Measurements from ENCODE around the gene FCHSD2.

The FCHSD2 gene

DNA sequence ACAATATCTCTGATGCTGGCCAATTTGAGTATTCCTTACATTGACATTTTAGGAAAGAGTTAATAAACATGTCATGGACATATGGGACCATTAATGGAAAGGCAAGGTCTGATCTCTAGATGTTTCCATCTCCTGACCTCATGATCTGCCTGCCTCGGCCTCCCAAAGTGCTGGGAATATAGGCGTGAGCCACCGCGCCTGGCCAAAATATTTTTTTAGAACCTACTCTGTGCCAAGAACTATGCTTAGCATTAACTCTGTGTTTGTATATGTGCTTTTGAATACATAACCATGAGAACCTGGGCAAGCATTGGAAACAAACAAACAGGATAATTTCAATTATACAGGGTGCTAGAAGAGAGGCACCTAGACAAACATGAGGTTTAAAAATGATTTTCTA lies 204.7 kb downstream of the FCHSD2 start:
- no peak for DNase-seq (ENCODE audit: low read depth)
- TF ChIP-seq, protein P1, sequence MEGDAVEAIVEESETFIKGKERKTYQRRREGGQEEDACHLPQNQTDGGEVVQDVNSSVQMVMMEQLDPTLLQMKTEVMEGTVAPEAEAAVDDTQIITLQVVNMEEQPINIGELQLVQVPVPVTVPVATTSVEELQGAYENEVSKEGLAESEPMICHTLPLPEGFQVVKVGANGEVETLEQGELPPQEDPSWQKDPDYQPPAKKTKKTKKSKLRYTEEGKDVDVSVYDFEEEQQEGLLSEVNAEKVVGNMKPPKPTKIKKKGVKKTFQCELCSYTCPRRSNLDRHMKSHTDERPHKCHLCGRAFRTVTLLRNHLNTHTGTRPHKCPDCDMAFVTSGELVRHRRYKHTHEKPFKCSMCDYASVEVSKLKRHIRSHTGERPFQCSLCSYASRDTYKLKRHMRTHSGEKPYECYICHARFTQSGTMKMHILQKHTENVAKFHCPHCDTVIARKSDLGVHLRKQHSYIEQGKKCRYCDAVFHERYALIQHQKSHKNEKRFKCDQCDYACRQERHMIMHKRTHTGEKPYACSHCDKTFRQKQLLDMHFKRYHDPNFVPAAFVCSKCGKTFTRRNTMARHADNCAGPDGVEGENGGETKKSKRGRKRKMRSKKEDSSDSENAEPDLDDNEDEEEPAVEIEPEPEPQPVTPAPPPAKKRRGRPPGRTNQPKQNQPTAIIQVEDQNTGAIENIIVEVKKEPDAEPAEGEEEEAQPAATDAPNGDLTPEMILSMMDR (IDR thresholded peaks at IDR 0.05; ENCODE audit: low read length, missing control alignments), result no peak

DNA sequence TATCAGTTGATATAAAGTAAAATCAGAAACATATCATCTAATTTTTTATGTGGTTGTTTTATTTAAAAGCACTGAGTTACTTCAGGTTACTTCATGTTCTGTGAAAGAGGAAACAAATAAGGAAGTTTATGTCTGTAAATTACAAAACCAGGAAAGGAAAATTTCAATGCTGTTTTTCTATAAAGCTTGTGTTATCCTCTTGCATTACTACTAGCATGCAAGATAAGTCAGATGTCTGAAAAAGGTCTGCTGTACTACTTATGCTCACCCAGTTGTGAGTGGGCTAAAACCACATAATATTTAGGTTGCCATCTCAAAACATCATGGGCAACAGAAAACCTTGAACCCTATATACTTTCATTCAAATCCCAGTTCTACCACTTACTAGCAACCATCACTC lies 206.4 kb downstream of the FCHSD2 start:
- no peak overlapping the region for H3K4me3 ChIP-seq (replicated peaks; ENCODE audit: low read depth, low read length)
- TF ChIP-seq, protein P1 (IDR thresholded peaks at IDR 0.05; ENCODE audit: low read length, missing control alignments), result no peak
- DNase-seq (ENCODE audit: low read depth), result no peak

More for the DNA sequence above, 204.7 kb downstream of the FCHSD2 start:
- no peak overlapping the region for H3K4me3 ChIP-seq (replicated peaks; ENCODE audit: low read depth, low read length)

DNA sequence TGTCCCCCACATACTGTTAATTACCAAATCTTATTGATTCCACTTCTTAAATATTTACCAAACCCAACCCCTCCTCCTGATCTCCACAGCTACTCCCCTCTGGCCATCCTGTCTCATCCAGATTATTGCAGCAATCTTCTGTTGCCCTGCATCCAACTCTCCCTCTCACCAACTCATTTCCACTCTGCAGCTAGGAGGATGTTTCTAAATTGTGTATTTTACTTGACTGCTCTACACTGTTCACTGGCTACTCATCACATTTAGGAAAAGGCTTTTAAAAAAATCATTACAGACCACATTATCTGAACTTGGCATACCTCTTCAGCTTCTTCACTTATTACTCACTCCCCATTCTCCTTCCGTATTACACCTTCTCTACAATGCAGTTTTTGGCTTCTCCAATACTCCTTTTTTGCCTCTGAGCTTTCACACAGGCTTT lies 210.0 kb downstream of the FCHSD2 start:
- no peak overlapping the region for H3K4me3 ChIP-seq (replicated peaks; ENCODE audit: low read depth, low read length)
- peak; percentile 57 for DNase-seq (ENCODE audit: low read depth)
- TF ChIP-seq, protein P1 (IDR thresholded peaks at IDR 0.05; ENCODE audit: low read length, missing control alignments), result no peak

DNA sequence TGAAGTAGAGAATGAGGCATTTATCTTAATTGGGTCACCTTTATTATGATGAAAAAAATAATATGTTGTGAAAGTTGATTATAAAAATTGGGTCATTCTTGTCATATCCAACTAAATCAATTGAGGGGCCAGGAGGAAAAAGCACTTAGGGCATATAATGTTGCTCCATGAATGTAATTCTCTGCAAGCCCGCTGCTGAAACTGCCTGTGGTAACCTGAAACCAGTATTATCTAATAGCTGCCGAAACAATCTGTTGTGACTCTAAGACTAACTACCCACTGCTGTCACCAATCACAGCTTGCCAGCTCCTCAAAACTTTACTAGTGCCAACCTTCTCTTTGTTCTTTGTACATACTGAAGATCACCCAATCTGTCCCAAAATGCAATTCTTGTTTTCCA lies 212.1 kb downstream of the FCHSD2 start:
- H3K4me3 ChIP-seq (replicated peaks; ENCODE audit: low read depth, low read length), result no peak overlapping the region
- DNase-seq (ENCODE audit: low read depth), result peak; percentile 55
- TF ChIP-seq, protein P1 (IDR thresholded peaks at IDR 0.05; ENCODE audit: low read length, missing control alignments), result no peak

DNA sequence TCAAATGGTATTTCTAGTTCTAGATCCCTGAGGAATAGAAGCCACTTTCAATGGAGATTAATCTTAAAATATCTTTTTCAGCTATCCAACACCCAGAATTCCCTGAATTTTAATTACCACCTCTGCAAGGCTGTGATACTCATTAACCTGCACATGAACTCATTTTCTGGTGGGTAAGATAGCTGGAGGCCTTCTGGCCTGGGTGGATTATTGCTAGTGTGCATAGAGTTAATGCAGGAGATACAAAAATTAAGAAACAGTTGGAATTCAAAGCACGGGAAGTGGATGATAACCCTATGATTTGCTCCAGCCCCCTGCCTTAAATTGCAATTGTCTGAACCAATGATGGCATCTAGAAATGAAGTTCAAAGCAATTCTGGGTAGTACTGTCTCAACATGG lies 212.9 kb downstream of the FCHSD2 start:
- H3K4me3 ChIP-seq (replicated peaks; ENCODE audit: low read depth, low read length), result no peak overlapping the region
- no peak for DNase-seq (ENCODE audit: low read depth)
- TF ChIP-seq, protein P1 (IDR thresholded peaks at IDR 0.05; ENCODE audit: low read length, missing control alignments), result no peak

DNA sequence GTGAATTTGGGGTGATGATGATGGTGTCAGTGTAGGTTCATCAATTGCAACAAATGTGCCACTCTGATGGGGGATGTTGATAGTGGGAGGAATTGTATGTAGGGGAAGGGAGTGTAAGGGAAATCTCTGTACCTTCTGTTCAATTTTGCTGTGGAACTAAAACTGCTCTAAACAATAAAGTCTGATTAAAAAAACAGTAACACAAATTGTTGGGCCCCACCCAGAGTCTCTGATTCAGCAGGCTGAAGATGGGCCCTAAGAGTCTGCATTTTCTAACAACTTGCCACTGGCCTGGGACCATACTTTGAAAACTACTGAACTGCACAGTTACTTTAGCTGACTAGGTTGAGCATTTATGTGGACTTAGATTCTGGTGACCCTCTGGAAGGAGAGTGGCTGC lies 214.7 kb downstream of the FCHSD2 start:
- TF ChIP-seq, protein P1 (IDR thresholded peaks at IDR 0.05; ENCODE audit: low read length, missing control alignments), result no peak
- no peak for DNase-seq (ENCODE audit: low read depth)
- H3K4me3 ChIP-seq (replicated peaks; ENCODE audit: low read depth, low read length), result no peak overlapping the region

DNA sequence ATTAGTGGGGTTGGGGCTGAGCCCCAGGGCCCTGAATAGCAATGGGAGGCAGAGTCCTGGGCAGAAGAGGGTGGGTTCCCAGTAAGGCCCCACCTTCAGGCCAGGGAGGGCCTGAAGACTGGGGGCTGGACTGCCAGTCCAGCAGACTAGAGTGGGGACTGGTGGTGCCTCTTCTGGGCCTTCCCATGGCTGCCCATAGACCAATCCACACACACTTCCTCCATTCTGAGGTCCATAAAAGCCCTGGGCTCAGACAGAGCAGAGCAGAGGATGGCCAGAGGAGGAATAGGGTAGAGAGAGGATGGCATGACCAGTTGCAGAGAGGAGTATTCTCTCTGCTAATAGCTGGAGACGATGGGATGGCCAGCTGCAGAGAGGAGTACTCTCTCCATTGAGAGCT lies 216.0 kb downstream of the FCHSD2 start:
- no peak for DNase-seq (ENCODE audit: low read depth)
- H3K4me3 ChIP-seq (replicated peaks; ENCODE audit: low read depth, low read length), result no peak overlapping the region
- TF ChIP-seq, protein P1 (IDR thresholded peaks at IDR 0.05; ENCODE audit: low read length, missing control alignments), result no peak

All from fibroblast of pulmonary artery (primary cell).